Endothelial cell of umbilical vein (primary cell): Measurements from ENCODE around the gene RNF224. TPM values are rescaled to one million over a fixed set of nuclear protein-coding genes. Genes with fewer than 3 reads are reported as not detected.

Source experiments
- BruUV-seq: library from RNA; stranded (reverse); fragments of 400-500 nt; replicated peaks from 2 replicates; lab custom pipeline; 2021; lab: Mats Ljungman, UMichigan
- CTCF ChIA-PET: fragments of 300-600, 350-600 bp; sonication (Branson Sonifier 250); formaldehyde crosslinking; loops from one replicate; lab custom pipeline; 2021; ENCODE audit warnings: antibody characterized with exemption, inconsistent platforms; lab: Charles Lee
- POLR2A ChIA-PET: fragments of 300-600, 350-600 bp; sonication (Branson Sonifier 250); formaldehyde crosslinking; loops from one replicate; lab custom pipeline; 2021; ENCODE audit warnings: antibody characterized with exemption, inconsistent platforms; lab: Charles Lee
- DNase-seq: peaks from one replicate; pipeline ENCODE4 v3.0.0-alpha.2; 2011; ENCODE audit warnings: low read depth, low spot score
- FAIRE-seq: peaks from 2 replicates; lab custom pipeline; 2011; peaks lifted over from hg19 to GRCh38; lab: Jason Lieb, UNC
- H2AFZ ChIP-seq: 2 replicates; pipeline ENCODE4 v1.6.0; 2012; ENCODE audit warnings: low read depth, low read length, control low read depth, inconsistent platforms
- H3K27ac ChIP-seq: 2 replicates; pipeline ENCODE4 v1.5.1; 2011; ENCODE audit warnings: low read depth, mild to moderate bottlenecking, control low read depth, low read length, moderate library complexity; ENCODE audit not compliant: insufficient read depth
- H3K27me3 ChIP-seq, 2 experiments: 2 replicates each; pipeline versions ENCODE4 v1.6.0 to v1.6.1; 2011; ENCODE audit warnings: low read length in 2 of 2, mixed read lengths in 1 of 2; ENCODE audit not compliant: control insufficient read depth in 2 of 2, insufficient read depth in 2 of 2
- H3K36me3 ChIP-seq, 2 experiments: 2 replicates in 1 of 2; 3 replicates in 1 of 2; pipeline ENCODE4 v1.5.1; 2011; ENCODE audit warnings: low read length in 2 of 2, mild to moderate bottlenecking in 1 of 2, moderate library complexity in 1 of 2; ENCODE audit not compliant: control insufficient read depth in 2 of 2, insufficient read depth in 2 of 2; ENCODE audit errors: extremely low read depth in 1 of 2
- H3K4me1 ChIP-seq: 3 replicates; pipeline ENCODE4 v1.5.1; 2011; ENCODE audit warnings: mild to moderate bottlenecking, low read length; ENCODE audit not compliant: control insufficient read depth, insufficient read depth; ENCODE audit errors: extremely low read depth
- H3K4me2 ChIP-seq: 2 replicates; pipeline ENCODE4 v1.6.1; 2011; ENCODE audit warnings: low read length, control low read depth, mixed read lengths; ENCODE audit not compliant: insufficient read depth
- H3K4me3 ChIP-seq, 3 experiments: fragments of 200-600 bp in 1 of 3; sonication (generic), shearing (Covaris generic) in 1 of 3; replicated peaks in 1 of 3; 2 replicates each; pipeline ENCODE4 v1.5.1; 2011 to 2016; ENCODE audit warnings: control low read depth in 3 of 3, low read length in 3 of 3, mild to moderate bottlenecking in 2 of 3, inconsistent platforms in 1 of 3, low read depth in 1 of 3, moderate library complexity in 1 of 3; ENCODE audit not compliant: insufficient read depth in 1 of 3
- H3K79me2 ChIP-seq: 2 replicates; pipeline ENCODE4 v1.6.0; 2012; ENCODE audit warnings: low read length, inconsistent platforms; ENCODE audit not compliant: control insufficient read depth, insufficient read depth
- H3K9ac ChIP-seq: replicated peaks from 2 replicates; pipeline ENCODE3; 2011; ENCODE audit warnings: low read length, control low read depth; ENCODE audit not compliant: insufficient read depth; ENCODE audit errors: extremely low read depth
- H3K9me1 ChIP-seq: replicated peaks from 3 replicates; pipeline ENCODE4 v1.6.0; 2011; ENCODE audit warnings: mild to moderate bottlenecking, low read length; ENCODE audit not compliant: control insufficient read depth, insufficient read depth; ENCODE audit errors: extremely low read depth
- H3K9me3 ChIP-seq: replicated peaks from 2 replicates; pipeline ENCODE4 v1.5.1; 2012; ENCODE audit warnings: low read length, inconsistent platforms; ENCODE audit not compliant: control insufficient read depth, insufficient read depth
- H4K20me1 ChIP-seq: replicated peaks from 2 replicates; pipeline ENCODE3; 2011; ENCODE audit warnings: mild to moderate bottlenecking, low read length; ENCODE audit not compliant: control insufficient read depth, insufficient read depth; ENCODE audit errors: extremely low read depth
- EZH2 ChIP-seq: IDR thresholded peaks from 2 replicates; pipeline ENCODE4 v1.6.1; 2012; ENCODE audit warnings: borderline replicate concordance, low read depth, mild to moderate bottlenecking, moderate library complexity, low read length, inconsistent platforms; ENCODE audit not compliant: severe bottlenecking
- FOS ChIP-seq: IDR thresholded peaks from 2 replicates; pipeline ENCODE4 v1.6.1; 2011; ENCODE audit warnings: mild to moderate bottlenecking, low read length, moderate library complexity, borderline replicate concordance; ENCODE audit not compliant: insufficient read depth
- GATA2 ChIP-seq: IDR thresholded peaks from 2 replicates; pipeline ENCODE4 v1.7.0; 2011; ENCODE audit warnings: low read depth, mild to moderate bottlenecking, moderate library complexity, mixed read lengths, low read length; ENCODE audit not compliant: insufficient read length, insufficient read depth
- JUN ChIP-seq: IDR thresholded peaks from 2 replicates; pipeline ENCODE4 v1.6.1; 2011; ENCODE audit warnings: borderline replicate concordance, low read depth; ENCODE audit not compliant: insufficient read length, insufficient read depth
- MAX ChIP-seq: IDR thresholded peaks from 2 replicates; pipeline ENCODE4 v1.6.1; 2011; ENCODE audit not compliant: insufficient read depth, insufficient read length
- MYC ChIP-seq: IDR thresholded peaks from one replicate; pipeline ENCODE4 v1.6.1; 2011; ENCODE audit warnings: mild to moderate bottlenecking, low read depth, low read length
- POLR2A ChIP-seq: IDR thresholded peaks from 2 replicates; pipeline ENCODE4 v1.6.1; 2012; ENCODE audit warnings: low read depth, mild to moderate bottlenecking, control low read depth, low read length
- POLR2AphosphoS5 ChIP-seq: IDR thresholded peaks from 2 replicates; pipeline ENCODE4 v1.6.1; 2012; ENCODE audit warnings: low read depth, mild to moderate bottlenecking, control low read depth, low read length, moderate library complexity; ENCODE audit not compliant: insufficient read depth
- dilution Hi-C: fragments of 300-500 bp; cut with MboI; formaldehyde crosslinking; loops from one replicate; pipeline ENCODE4 v1.15.0; 2019; ENCODE audit warnings: low sequenced_read_pairs; ENCODE audit not compliant: extremely low pct_ligation_motif_present
- intact Hi-C: fragments of 100-400 bp; cut with micrococcal nuclease; formaldehyde crosslinking; loops from one replicate; pipeline ENCODE4 v1.10.0; 2022
- polyA plus RNA-seq, 4 experiments: library from polyadenylated mRNA; depleted of rRNA in 3 of 4; stranded (reverse) in 3 of 4; unstranded in 1 of 4; fragments of >200 nt; gene quantifications; 2 replicates each; pipeline versions ENCODE4 v1.2.1 to v1.2.3, GENCODE V29; 2011 to 2012; ENCODE audit warnings: missing spikeins in 1 of 4
- total RNA-seq: library from RNA; stranded (reverse); gene quantifications from 2 replicates; pipeline ENCODE4 v1.2.3, GENCODE V29; 2021
- TF ChIP-seq, protein P1 (sequence below), 2 donors: IDR thresholded peaks; 1 replicate in 1 of 2; 2 replicates in 1 of 2; pipeline ENCODE4 v1.5.1; 2011; ENCODE audit warnings: low read length in 2 of 2, mild to moderate bottlenecking in 2 of 2, moderate library complexity in 2 of 2, control low read depth in 1 of 2, inconsistent platforms in 1 of 2, low read depth in 1 of 2; ENCODE audit not compliant: insufficient read depth in 1 of 2; ENCODE audit errors: extremely low read depth in 1 of 2

RNF224 gene
- total and polyA plus RNA-seq, 2 donors (not counting 3 experiments of a cell fraction or from before 2014, with no cell fraction given): not detected

- H4K20me1 ChIP-seq: no peaks in the 10 kb centered on the region
- FAIRE-seq: no peak
Measured at GRCh38 chr9:137193771-137194170, 33.5 kb upstream of the RNF224 start.

More at GRCh38 chr9:137193771-137194170, 33.5 kb upstream of the RNF224 start:
- Histone ChIP-seq H3K9me3 (no peaks in the 10 kb centered on the region), H3K9me1 (no peaks in the 10 kb centered on the region), H3K4me2 (no peak overlapping the region), H2AFZ (no peak overlapping the region), H3K79me2 (peaks cover 12% of the 10 kb centered on the region), H3K9ac (no peak overlapping the region), H3K4me1 (peaks cover 9% of the 10 kb centered on the region), H3K36me3 (peaks cover 0 to 14% of the 10 kb centered on the region in 2 experiments), H3K27me3 (no peaks in the 10 kb centered on the region), H3K27ac (no peak overlapping the region), H3K4me3 (no peak overlapping the region)
- TF ChIP-seq POLR2AphosphoS5 (no peak), JUN (no peak), POLR2A (no peak), EZH2 (no peak), GATA2 (no peak), MYC (no peak), MAX (no peak), FOS (no peak)
- TF ChIP-seq, protein P1, sequence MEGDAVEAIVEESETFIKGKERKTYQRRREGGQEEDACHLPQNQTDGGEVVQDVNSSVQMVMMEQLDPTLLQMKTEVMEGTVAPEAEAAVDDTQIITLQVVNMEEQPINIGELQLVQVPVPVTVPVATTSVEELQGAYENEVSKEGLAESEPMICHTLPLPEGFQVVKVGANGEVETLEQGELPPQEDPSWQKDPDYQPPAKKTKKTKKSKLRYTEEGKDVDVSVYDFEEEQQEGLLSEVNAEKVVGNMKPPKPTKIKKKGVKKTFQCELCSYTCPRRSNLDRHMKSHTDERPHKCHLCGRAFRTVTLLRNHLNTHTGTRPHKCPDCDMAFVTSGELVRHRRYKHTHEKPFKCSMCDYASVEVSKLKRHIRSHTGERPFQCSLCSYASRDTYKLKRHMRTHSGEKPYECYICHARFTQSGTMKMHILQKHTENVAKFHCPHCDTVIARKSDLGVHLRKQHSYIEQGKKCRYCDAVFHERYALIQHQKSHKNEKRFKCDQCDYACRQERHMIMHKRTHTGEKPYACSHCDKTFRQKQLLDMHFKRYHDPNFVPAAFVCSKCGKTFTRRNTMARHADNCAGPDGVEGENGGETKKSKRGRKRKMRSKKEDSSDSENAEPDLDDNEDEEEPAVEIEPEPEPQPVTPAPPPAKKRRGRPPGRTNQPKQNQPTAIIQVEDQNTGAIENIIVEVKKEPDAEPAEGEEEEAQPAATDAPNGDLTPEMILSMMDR (IDR thresholded peaks at IDR 0.05; ENCODE audit: extremely low read depth in 1 of 2, insufficient read depth in 1 of 2, low read depth in 1 of 2, low read length in 2 of 2): no peak
- ChIA-PET POLR2A (no interaction called here), CTCF (interaction anchor here (2.0 kb wide), 1 partner anchor 43 kb away, joined by 6 read pairs; no protein-coding TSS in a partner anchor)
- DNase-seq: no peak
- no TSS peak for BruUV-seq
- dilution Hi-C loops (no loop called here), intact Hi-C loops (no loop called here)
